ENCODE results near the gene CSTPP1.

CSTPP1 gene

GRCh38 chr11:47148270-47148669 is 211.7 kb downstream of the CSTPP1 start (continued):
- TF ChIP-seq POU6F1 (CRISPR knock-in tag; IDR thresholded peaks at IDR 0.05; ENCODE audit: borderline replicate concordance, low read depth): no peak

GRCh38 chr11:47148903-47149531 is 212.5 kb downstream of the CSTPP1 start:
- ATAC-seq: no peak
- TF ChIP-seq CREB5 (CRISPR knock-in tag; IDR thresholded peaks at IDR 0.05; ENCODE audit: low read depth): no peak
- TF ChIP-seq ZFP30 (CRISPR knock-in tag; IDR thresholded peaks at IDR 0.05): no peak
- no peak for TF ChIP-seq ESRRG (CRISPR knock-in tag; IDR thresholded peaks at IDR 0.05)
- TF ChIP-seq CSDC2 (CRISPR knock-in tag; IDR thresholded peaks at IDR 0.05): no peak
- no peak for TF ChIP-seq RARB (CRISPR knock-in tag; IDR thresholded peaks at IDR 0.05)
- TF ChIP-seq GLIS3 (CRISPR knock-in tag; IDR thresholded peaks at IDR 0.05): no peak
- no peak for TF ChIP-seq TSHZ2 (CRISPR knock-in tag; IDR thresholded peaks at IDR 0.05)
- no peak for TF ChIP-seq ISL1 (CRISPR knock-in tag; IDR thresholded peaks at IDR 0.05)
- TF ChIP-seq CSRNP3 (CRISPR knock-in tag; IDR thresholded peaks at IDR 0.05): no peak

- no peak for TF ChIP-seq PATZ1 (CRISPR knock-in tag; IDR thresholded peaks at IDR 0.05; ENCODE audit: borderline replicate concordance)
- no peak for TF ChIP-seq TSHZ2 (CRISPR knock-in tag; IDR thresholded peaks at IDR 0.05)
- TF ChIP-seq ZFP30 (CRISPR knock-in tag; IDR thresholded peaks at IDR 0.05): no peak
- no peak for TF ChIP-seq POU6F1 (CRISPR knock-in tag; IDR thresholded peaks at IDR 0.05; ENCODE audit: borderline replicate concordance, low read depth)
- TF ChIP-seq GLIS3 (CRISPR knock-in tag; IDR thresholded peaks at IDR 0.05): no peak
- no peak for TF ChIP-seq CSDC2 (CRISPR knock-in tag; IDR thresholded peaks at IDR 0.05)
- TF ChIP-seq ZNF8 (CRISPR knock-in tag; IDR thresholded peaks at IDR 0.05): no peak
- no peak for TF ChIP-seq ISL1 (CRISPR knock-in tag; IDR thresholded peaks at IDR 0.05)
- no peak for TF ChIP-seq OSR1 (CRISPR knock-in tag; IDR thresholded peaks at IDR 0.05)
- TF ChIP-seq ESRRG (CRISPR knock-in tag; IDR thresholded peaks at IDR 0.05): no peak
- no peak for TF ChIP-seq PPARA (CRISPR knock-in tag; IDR thresholded peaks at IDR 0.05; ENCODE audit: borderline replicate concordance)
- no peak for TF ChIP-seq TCF4 (CRISPR knock-in tag; IDR thresholded peaks at IDR 0.05; ENCODE audit: borderline replicate concordance)
- no peak for TF ChIP-seq CREB5 (CRISPR knock-in tag; IDR thresholded peaks at IDR 0.05; ENCODE audit: low read depth)
- TF ChIP-seq BACH2 (CRISPR knock-in tag; IDR thresholded peaks at IDR 0.05; ENCODE audit: borderline replicate concordance): no peak
- ATAC-seq: no peak
Measured at GRCh38 chr11:47149782-47150181, 213.2 kb downstream of the CSTPP1 start.
